ENCODE data around the gene DHRS7.
A peak's percentile ranks its signal among the peaks of the same experiment; 100 is the strongest.

DHRS7 gene

DNA sequence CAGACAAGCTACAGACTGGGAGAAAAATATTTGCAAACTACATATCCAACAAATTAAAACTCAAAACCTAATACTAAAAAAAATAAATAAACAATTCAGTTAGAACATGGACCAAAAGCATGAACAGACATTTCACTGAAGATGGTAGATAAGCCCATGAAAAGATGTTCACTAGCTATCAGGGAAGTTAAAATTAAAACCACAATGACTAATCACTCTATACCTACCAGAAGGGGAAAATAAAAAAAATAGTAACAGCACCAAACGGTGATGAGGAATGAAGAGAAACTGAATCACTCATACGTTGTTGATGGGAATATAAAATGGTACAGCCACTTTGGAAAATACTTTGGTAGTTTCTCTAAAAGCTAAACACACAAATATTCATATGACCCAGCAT lies 31.1 kb upstream of the DHRS7 start:
- Histone ChIP-seq H3K27me3 (ENCODE audit: insufficient read depth, low read length, poor library complexity, severe bottlenecking) (no peaks in the 10 kb centered on the region), H3K4me3 (ENCODE audit: low read length, poor library complexity, severe bottlenecking) (peak overlapping the region; percentile 39), H3K4me1 (ENCODE audit: insufficient read depth, low read length, poor library complexity, severe bottlenecking) (peaks cover 31% of the 10 kb centered on the region), H3F3A (ENCODE audit: low read depth) (peaks cover 4% of the 10 kb centered on the region; the same call in 1 of the 2 replicates), H3K36me3 (ENCODE audit: insufficient read depth, low read length) (no peaks in the 10 kb centered on the region), H4K20me1 (ENCODE audit: insufficient read depth, low read length, poor library complexity, severe bottlenecking) (no peaks in the 10 kb centered on the region), H3K9me2 (replicated peaks; ENCODE audit: low read depth, low read length) (no peaks in the 10 kb centered on the region), H2AFZ (ENCODE audit: low read length) (peak overlapping the region; percentile 23; the same call in 1 of the 2 replicates), H3K79me2 (ENCODE audit: insufficient read depth, low read length) (no peaks in the 10 kb centered on the region), H3K9me3 (ENCODE audit: insufficient read depth, low read depth, low read length) (peaks cover 15% of the 10 kb centered on the region; the same call in 1 of the 2 replicates), H3K9ac (ENCODE audit: low read depth, low read length, poor library complexity, severe bottlenecking) (peak overlapping the region; percentile 14), H3K4me2 (ENCODE audit: low read depth, low read length, poor library complexity, severe bottlenecking) (peak overlapping the region; percentile 59)
- no peak for TF ChIP-seq EZH2phosphoT487 (IDR thresholded peaks at IDR 0.05; ENCODE audit: borderline replicate concordance)
- TF ChIP-seq, protein P1, sequence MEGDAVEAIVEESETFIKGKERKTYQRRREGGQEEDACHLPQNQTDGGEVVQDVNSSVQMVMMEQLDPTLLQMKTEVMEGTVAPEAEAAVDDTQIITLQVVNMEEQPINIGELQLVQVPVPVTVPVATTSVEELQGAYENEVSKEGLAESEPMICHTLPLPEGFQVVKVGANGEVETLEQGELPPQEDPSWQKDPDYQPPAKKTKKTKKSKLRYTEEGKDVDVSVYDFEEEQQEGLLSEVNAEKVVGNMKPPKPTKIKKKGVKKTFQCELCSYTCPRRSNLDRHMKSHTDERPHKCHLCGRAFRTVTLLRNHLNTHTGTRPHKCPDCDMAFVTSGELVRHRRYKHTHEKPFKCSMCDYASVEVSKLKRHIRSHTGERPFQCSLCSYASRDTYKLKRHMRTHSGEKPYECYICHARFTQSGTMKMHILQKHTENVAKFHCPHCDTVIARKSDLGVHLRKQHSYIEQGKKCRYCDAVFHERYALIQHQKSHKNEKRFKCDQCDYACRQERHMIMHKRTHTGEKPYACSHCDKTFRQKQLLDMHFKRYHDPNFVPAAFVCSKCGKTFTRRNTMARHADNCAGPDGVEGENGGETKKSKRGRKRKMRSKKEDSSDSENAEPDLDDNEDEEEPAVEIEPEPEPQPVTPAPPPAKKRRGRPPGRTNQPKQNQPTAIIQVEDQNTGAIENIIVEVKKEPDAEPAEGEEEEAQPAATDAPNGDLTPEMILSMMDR (conservative IDR thresholded peaks at IDR 0.05; ENCODE audit: low read length): no peak

DNA sequence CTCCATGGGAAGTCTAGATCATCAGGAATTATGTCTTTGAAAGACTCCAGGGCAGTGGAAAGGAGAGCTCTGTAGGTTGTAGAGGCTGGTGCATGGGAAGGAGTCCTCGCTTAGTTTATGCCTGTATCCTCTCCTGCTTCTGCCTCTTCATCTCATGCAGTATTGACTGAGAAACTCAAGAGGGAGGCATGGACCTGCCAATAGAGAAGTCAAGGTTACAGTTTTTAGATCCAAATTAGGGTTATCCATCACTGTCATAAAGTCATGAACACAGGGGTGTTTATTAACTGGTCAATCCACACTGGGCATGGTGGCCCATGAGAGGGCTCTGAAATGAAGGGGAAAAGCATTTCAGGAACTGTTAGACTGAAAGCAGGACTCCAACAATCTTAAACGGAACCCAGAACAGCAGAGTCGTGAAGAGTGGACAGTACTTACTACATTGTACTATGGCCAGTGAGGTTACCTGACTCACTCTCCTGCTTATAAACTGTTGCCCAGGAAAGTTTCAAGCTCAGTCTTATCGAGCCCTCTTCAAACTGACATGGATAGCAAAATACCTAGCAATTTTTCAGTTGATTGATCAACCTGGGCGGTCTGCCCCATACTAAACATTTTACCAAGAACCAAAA lies 30.1 kb upstream of the DHRS7 start:
- Histone ChIP-seq H3K4me3 (ENCODE audit: low read length, poor library complexity, severe bottlenecking) (peak overlapping the region; percentile 39), H3F3A (ENCODE audit: low read depth) (peaks cover 4% of the 10 kb centered on the region; the same call in 1 of the 2 replicates), H3K4me1 (ENCODE audit: insufficient read depth, low read length, poor library complexity, severe bottlenecking) (peaks cover 31% of the 10 kb centered on the region), H2AFZ (ENCODE audit: low read length) (peak overlapping the region; percentile 57; the same call in 1 of the 2 replicates), H3K9me2 (replicated peaks; ENCODE audit: low read depth, low read length) (no peaks in the 10 kb centered on the region), H3K36me3 (ENCODE audit: insufficient read depth, low read length) (no peaks in the 10 kb centered on the region), H3K9ac (ENCODE audit: low read depth, low read length, poor library complexity, severe bottlenecking) (peak overlapping the region; percentile 14), H4K20me1 (ENCODE audit: insufficient read depth, low read length, poor library complexity, severe bottlenecking) (no peaks in the 10 kb centered on the region), H3K9me3 (ENCODE audit: insufficient read depth, low read depth, low read length) (peaks cover 15% of the 10 kb centered on the region; the same call in 1 of the 2 replicates), H3K79me2 (ENCODE audit: insufficient read depth, low read length) (no peaks in the 10 kb centered on the region), H3K27me3 (ENCODE audit: insufficient read depth, low read length, poor library complexity, severe bottlenecking) (no peaks in the 10 kb centered on the region), H3K4me2 (ENCODE audit: low read depth, low read length, poor library complexity, severe bottlenecking) (peak overlapping the region; percentile 59)
- no peak for TF ChIP-seq EZH2phosphoT487 (IDR thresholded peaks at IDR 0.05; ENCODE audit: borderline replicate concordance)
- TF ChIP-seq, protein P1 (conservative IDR thresholded peaks at IDR 0.05; ENCODE audit: low read length): peak; percentile 66

DNA sequence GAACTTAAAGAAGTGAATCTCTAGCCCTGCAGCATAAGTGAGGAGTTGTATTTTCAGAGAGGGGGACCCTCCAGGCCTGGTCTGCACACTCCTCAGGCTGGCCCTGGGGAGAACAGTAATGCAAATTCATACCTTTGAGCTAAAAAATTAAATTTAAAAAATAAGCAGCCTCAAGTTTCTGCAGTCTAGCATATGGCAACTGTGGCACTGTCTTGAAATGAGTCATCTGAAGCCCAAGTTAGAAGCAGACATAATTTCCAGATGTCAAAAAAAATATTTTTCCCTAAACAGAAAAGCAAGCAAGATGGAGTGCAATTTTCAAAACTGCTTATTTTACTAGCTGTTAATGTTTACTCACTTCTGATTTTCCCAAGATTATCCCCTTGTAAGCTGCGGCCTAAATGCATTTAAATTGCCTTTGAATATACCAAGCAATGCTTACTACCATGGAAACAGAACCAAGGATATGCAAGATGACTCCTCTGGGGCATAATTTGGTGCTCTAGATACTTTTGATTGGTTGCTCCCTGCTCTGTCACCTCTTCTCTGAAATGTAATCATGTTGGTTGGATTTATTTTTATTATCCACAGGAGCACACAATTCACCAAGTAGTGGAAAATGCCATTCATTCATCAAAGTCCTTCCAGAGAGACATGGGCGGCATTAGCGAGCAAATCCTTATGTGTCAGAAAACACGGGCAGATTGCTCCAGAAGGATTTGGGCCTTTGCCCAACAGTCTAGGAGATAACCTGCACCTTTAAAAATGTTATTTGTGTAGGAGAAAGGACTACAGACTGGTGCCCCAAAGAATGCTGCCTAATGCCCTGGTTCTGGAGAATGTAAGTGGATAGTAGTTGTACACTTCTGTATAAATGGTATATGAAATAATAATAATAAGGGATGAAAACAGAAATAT lies 25.0 kb upstream of the DHRS7 start:
- Histone ChIP-seq H3K9me3 (ENCODE audit: insufficient read depth, low read depth, low read length) (no peaks in the 10 kb centered on the region), H3K9me2 (replicated peaks; ENCODE audit: low read depth, low read length) (no peaks in the 10 kb centered on the region), H2AFZ (ENCODE audit: low read length) (peak overlapping the region; percentile 64), H3K4me2 (ENCODE audit: low read depth, low read length, poor library complexity, severe bottlenecking) (no peak overlapping the region), H3K4me1 (ENCODE audit: insufficient read depth, low read length, poor library complexity, severe bottlenecking) (peaks cover 4% of the 10 kb centered on the region), H3K4me3 (ENCODE audit: low read length, poor library complexity, severe bottlenecking) (no peak overlapping the region), H3K9ac (ENCODE audit: low read depth, low read length, poor library complexity, severe bottlenecking) (no peak overlapping the region), H4K20me1 (ENCODE audit: insufficient read depth, low read length, poor library complexity, severe bottlenecking) (no peaks in the 10 kb centered on the region), H3K36me3 (ENCODE audit: insufficient read depth, low read length) (no peaks in the 10 kb centered on the region), H3K79me2 (ENCODE audit: insufficient read depth, low read length) (no peaks in the 10 kb centered on the region), H3K27me3 (ENCODE audit: insufficient read depth, low read length, poor library complexity, severe bottlenecking) (no peaks in the 10 kb centered on the region), H3F3A (ENCODE audit: low read depth) (no peaks in the 10 kb centered on the region)
- TF ChIP-seq EZH2phosphoT487 (IDR thresholded peaks at IDR 0.05; ENCODE audit: borderline replicate concordance): no peak
- TF ChIP-seq, protein P1 (conservative IDR thresholded peaks at IDR 0.05; ENCODE audit: low read length): no peak
